SK-N-SH (cell line): ENCODE results near the gene CRTC2.

ENCODE experiments used
- CHD2 ChIP-seq: fragments of 150-350 bp; IDR thresholded peaks from 2 replicates; pipeline ENCODE4 v1.6.1; 2018; ENCODE audit warnings: low read length; ENCODE audit not compliant: partially characterized antibody
- CTCF ChIP-seq: fragments of 200-600 bp; sonication (generic); IDR thresholded peaks from 2 replicates; pipeline ENCODE4 v1.6.1; 2017; ENCODE audit warnings: antibody characterized with exemption, mild to moderate bottlenecking, moderate library complexity
- POLR2AphosphoS5 ChIP-seq: IDR thresholded peaks from 2 replicates; pipeline ENCODE4 v1.6.1; 2012; ENCODE audit warnings: low read depth, low read length
- RFX5 ChIP-seq: IDR thresholded peaks from 2 replicates; pipeline ENCODE4 v1.6.1; 2012; ENCODE audit warnings: mild to moderate bottlenecking, improper control_type of control experiment, low read length
- RXRA ChIP-seq: IDR thresholded peaks from 2 replicates; pipeline ENCODE4 v1.4.0; 2012; ENCODE audit warnings: low read depth, mild to moderate bottlenecking, borderline replicate concordance
- TAF1 ChIP-seq: IDR thresholded peaks from 2 replicates; pipeline ENCODE4 v1.6.1; 2012; ENCODE audit warnings: low read depth, mild to moderate bottlenecking, low read length, moderate library complexity, borderline replicate concordance
- TF ChIP-seq, protein P1 (sequence below): fragments of 150-350 bp; IDR thresholded peaks from 2 replicates; pipeline ENCODE4 v1.6.1; 2017; ENCODE audit warnings: antibody characterized with exemption, low read length, low read depth, borderline replicate concordance

- no peak for TF ChIP-seq CTCF
- TF ChIP-seq, protein P1, sequence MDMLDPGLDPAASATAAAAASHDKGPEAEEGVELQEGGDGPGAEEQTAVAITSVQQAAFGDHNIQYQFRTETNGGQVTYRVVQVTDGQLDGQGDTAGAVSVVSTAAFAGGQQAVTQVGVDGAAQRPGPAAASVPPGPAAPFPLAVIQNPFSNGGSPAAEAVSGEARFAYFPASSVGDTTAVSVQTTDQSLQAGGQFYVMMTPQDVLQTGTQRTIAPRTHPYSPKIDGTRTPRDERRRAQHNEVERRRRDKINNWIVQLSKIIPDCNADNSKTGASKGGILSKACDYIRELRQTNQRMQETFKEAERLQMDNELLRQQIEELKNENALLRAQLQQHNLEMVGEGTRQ = no peak
- TF ChIP-seq RXRA = no peak
- no peak for TF ChIP-seq CHD2
- no peak for TF ChIP-seq POLR2AphosphoS5
- no peak for TF ChIP-seq RFX5
- no peak for TF ChIP-seq TAF1
These were observed 37.2 kb downstream of the CRTC2 start for GRCh38 chr1:153921080-153921802.
